Neutrophil (primary cell): ENCODE data around the gene NUDT4.
A peak's percentile ranks its signal among the peaks of the same experiment; 100 is the strongest.
"Not testable (repeated sequence)": the region's sequence is repeated elsewhere in the genome, so short reads cannot be mapped to it uniquely, and the experiment has no call there.

Source experiments
- H3K27ac ChIP-seq: fragments of 200-600 bp; sonication (generic); 2 replicates; pipeline ENCODE4 v1.5.1; 2016; ENCODE audit warnings: mild to moderate bottlenecking, moderate library complexity
- H3K27me3 ChIP-seq: fragments of 200-600 bp; sonication (generic); 2 replicates; pipeline ENCODE4 v1.6.0; 2016; ENCODE audit warnings: mild to moderate bottlenecking
- H3K36me3 ChIP-seq: fragments of 200-600 bp; sonication (generic); 2 replicates; pipeline ENCODE4 v1.5.1; 2017
- H3K4me1 ChIP-seq, 2 experiments: fragments of 200-600 bp in 1 of 2; sonication (generic) in 1 of 2; 1 replicate in 1 of 2; 2 replicates in 1 of 2; pipeline versions ENCODE4 v1.5.1 to v1.6.1; 2013 to 2016; ENCODE audit warnings: low read depth in 1 of 2, low read length in 1 of 2, mild to moderate bottlenecking in 1 of 2, moderate library complexity in 1 of 2; ENCODE audit not compliant: control insufficient read depth in 1 of 2, insufficient read depth in 1 of 2
- H3K4me3 ChIP-seq, 2 experiments: fragments of 200-600 bp in 1 of 2; sonication (generic) in 1 of 2; 1 replicate in 1 of 2; 2 replicates in 1 of 2; pipeline ENCODE4 v1.5.1; 2013 to 2016; ENCODE audit warnings: low read depth in 1 of 2, low read length in 1 of 2, mild to moderate bottlenecking in 1 of 2, moderate library complexity in 1 of 2
- H3K9me3 ChIP-seq: fragments of 200-600 bp; sonication (generic); 2 replicates; pipeline ENCODE4 v1.5.1; 2016
- TF ChIP-seq, protein P1 (sequence below): fragments of 200-600 bp; sonication (generic); IDR thresholded peaks from 2 replicates; pipeline ENCODE4 v1.5.1; 2016; ENCODE audit warnings: antibody characterized with exemption

The NUDT4 gene

DNA sequence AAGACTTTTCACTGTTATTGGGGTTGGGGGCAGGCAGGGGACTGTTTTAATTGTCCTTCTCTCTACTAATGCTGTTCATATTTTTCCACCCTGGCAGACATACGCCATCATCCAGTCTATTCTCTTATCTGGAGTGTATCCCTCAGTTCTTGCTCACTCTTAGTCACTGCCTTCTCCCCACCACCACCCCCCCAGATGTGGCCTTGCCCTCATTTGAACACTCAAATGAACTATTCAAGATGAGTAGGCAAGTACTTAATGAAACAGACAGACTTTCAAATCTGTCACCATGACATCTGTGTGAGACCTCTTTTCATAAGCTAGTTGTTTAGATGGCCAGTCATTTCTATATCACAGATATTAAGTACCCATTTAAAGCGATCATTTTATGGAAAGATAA lies 10.1 kb downstream of the NUDT4 start:
- TF ChIP-seq, protein P1, sequence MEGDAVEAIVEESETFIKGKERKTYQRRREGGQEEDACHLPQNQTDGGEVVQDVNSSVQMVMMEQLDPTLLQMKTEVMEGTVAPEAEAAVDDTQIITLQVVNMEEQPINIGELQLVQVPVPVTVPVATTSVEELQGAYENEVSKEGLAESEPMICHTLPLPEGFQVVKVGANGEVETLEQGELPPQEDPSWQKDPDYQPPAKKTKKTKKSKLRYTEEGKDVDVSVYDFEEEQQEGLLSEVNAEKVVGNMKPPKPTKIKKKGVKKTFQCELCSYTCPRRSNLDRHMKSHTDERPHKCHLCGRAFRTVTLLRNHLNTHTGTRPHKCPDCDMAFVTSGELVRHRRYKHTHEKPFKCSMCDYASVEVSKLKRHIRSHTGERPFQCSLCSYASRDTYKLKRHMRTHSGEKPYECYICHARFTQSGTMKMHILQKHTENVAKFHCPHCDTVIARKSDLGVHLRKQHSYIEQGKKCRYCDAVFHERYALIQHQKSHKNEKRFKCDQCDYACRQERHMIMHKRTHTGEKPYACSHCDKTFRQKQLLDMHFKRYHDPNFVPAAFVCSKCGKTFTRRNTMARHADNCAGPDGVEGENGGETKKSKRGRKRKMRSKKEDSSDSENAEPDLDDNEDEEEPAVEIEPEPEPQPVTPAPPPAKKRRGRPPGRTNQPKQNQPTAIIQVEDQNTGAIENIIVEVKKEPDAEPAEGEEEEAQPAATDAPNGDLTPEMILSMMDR: no peak

GRCh38 chr12:93390031-93390430 lies 12.3 kb downstream of the NUDT4 start:
- no peak overlapping the region for H3K4me3 ChIP-seq
- no peaks in the 10 kb centered on the region for H3K27me3 ChIP-seq
- TF ChIP-seq, protein P1: no peak
- H3K9me3 ChIP-seq: no peaks in the 10 kb centered on the region
- peak overlapping the region; percentile 60 for H3K27ac ChIP-seq
- peaks cover 29 to 32% of the 10 kb centered on the region in 2 experiments for H3K4me1 ChIP-seq
- peaks cover 3% of the 10 kb centered on the region for H3K36me3 ChIP-seq

More for the DNA sequence above, 10.1 kb downstream of the NUDT4 start:
- Histone ChIP-seq H3K9me3 (no peaks in the 10 kb centered on the region), H3K27me3 (no peaks in the 10 kb centered on the region), H3K4me3 (no peak overlapping the region), H3K36me3 (no peaks in the 10 kb centered on the region), H3K4me1 (peaks cover 32 to 33% of the 10 kb centered on the region in 2 experiments), H3K27ac (no peak overlapping the region)

DNA sequence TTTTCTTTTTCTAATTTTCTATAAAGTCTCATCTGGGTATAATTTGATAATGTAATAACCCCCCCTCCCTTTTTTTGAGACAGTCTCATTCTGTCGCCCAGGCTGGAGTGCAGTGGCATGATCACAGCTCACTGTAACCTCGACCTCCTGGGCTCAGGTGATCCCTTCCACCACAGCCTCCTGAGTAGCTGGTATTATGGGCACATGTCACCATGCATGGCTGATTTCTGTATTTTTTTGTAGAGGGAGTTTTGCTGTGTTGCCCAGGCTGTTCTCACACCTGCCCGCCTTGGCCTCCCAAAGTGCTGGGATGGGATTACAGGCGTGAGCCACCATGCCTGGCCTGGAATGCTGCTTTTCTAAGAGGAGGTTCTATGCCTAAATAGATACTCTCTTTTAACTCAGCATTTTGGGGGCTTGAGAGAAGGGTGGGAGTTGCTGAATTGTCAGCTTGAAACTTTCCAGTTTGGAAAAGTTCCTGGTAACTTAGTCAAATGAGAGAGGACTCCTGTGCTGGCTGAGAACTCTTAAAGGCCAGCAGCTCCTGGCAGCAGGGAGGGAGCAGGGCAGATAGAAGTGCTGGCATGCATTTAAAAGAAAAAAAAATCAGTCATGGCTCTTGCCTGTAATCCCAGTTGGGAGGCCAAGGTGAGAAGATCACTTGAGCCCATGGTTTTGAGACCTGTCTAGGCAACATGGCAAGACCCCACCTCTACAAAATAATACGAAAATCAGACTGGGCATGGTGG lies 13.0 kb downstream of the NUDT4 start:
- peak overlapping the region; percentile 60 for H3K27ac ChIP-seq
- no peaks in the 10 kb centered on the region for H3K27me3 ChIP-seq
- TF ChIP-seq, protein P1: no peak
- peaks cover 10% of the 10 kb centered on the region for H3K36me3 ChIP-seq
- no peak overlapping the region for H3K4me3 ChIP-seq
- peaks cover 29 to 32% of the 10 kb centered on the region in 2 experiments for H3K4me1 ChIP-seq
- H3K9me3 ChIP-seq: no peaks in the 10 kb centered on the region

GRCh38 chr12:93393425-93393824 lies 15.7 kb downstream of the NUDT4 start:
- no peak overlapping the region for H3K4me3 ChIP-seq
- TF ChIP-seq, protein P1: no peak
- no peaks in the 10 kb centered on the region for H3K9me3 ChIP-seq
- H3K27me3 ChIP-seq: no peaks in the 10 kb centered on the region
- H3K4me1 ChIP-seq: peaks cover 29 to 31% of the 10 kb centered on the region in 2 experiments
- H3K27ac ChIP-seq: no peak overlapping the region
- H3K36me3 ChIP-seq: peaks cover 26% of the 10 kb centered on the region

DNA sequence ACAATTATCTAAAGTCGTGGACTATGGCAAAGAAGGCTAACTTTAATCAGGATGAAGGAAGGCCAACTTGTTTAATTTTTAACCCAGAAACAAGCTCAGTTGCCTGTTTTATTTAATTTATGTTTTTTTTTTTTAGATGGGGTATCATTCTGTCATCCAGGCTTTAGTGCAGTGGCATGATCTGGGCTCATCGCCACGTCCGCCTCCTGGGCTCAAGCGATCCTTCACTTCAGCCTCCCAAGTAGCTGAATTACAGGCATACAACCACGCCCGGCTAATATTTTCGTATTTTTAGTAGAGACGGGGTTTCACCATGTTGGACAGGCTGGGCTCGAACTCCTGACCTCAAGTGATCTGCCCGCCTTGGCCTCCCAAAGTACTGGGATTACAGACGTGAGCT lies 19.7 kb downstream of the NUDT4 start:
- Histone ChIP-seq H3K36me3 (peaks cover 41% of the 10 kb centered on the region), H3K4me1 (no peaks in the 10 kb centered on the region), H3K27ac (no peak overlapping the region), H3K4me3 (no peak overlapping the region), H3K27me3 (no peaks in the 10 kb centered on the region), H3K9me3 (no peaks in the 10 kb centered on the region)
- TF ChIP-seq, protein P1: no peak

- not testable (repeated sequence) for H3K4me3 ChIP-seq, H3K9me3 ChIP-seq, H3K27ac ChIP-seq, H3K4me1 ChIP-seq, H3K27me3 ChIP-seq
- peaks cover 51% of the 10 kb centered on the region for H3K36me3 ChIP-seq
Observed at GRCh38 chr12:93399183-93399863, 21.6 kb downstream of the NUDT4 start.
